VCaP (cell line): Measurements from ENCODE around the gene LRIF1.

Experiments used
- H3K27ac ChIP-seq: fragments of 450-650 bp; 2 replicates; pipeline ENCODE4 v1.5.1; 2017
- TF ChIP-seq, protein P1 (sequence below): fragments of 450-650 bp; conservative IDR thresholded peaks from 2 replicates; pipeline ENCODE4 v1.5.1; 2017; ENCODE audit warnings: mild to moderate bottlenecking, moderate library complexity

The LRIF1 gene

DNA sequence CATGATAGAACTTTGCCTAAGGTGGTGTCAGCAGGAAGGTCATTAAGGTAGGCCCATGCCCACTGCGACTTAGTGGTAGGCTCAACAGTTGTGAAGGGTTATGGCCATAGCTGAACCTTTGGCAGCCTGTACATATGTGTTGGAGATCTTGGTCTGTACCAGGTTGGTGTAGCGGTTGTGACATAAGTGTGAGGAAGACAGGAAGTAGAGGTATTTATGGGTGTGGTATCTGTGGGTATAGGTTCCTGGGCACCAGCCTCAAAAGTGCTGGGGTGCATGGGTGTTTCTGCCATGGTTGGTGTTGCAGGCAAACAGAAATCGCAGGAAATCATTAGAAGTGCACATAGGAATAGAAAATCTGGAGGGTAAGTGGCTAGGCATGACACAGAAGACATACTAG, 18.6 kb upstream of the LRIF1 start:
- H3K27ac ChIP-seq = no peak overlapping the region
- TF ChIP-seq, protein P1, sequence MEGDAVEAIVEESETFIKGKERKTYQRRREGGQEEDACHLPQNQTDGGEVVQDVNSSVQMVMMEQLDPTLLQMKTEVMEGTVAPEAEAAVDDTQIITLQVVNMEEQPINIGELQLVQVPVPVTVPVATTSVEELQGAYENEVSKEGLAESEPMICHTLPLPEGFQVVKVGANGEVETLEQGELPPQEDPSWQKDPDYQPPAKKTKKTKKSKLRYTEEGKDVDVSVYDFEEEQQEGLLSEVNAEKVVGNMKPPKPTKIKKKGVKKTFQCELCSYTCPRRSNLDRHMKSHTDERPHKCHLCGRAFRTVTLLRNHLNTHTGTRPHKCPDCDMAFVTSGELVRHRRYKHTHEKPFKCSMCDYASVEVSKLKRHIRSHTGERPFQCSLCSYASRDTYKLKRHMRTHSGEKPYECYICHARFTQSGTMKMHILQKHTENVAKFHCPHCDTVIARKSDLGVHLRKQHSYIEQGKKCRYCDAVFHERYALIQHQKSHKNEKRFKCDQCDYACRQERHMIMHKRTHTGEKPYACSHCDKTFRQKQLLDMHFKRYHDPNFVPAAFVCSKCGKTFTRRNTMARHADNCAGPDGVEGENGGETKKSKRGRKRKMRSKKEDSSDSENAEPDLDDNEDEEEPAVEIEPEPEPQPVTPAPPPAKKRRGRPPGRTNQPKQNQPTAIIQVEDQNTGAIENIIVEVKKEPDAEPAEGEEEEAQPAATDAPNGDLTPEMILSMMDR = no peak

DNA sequence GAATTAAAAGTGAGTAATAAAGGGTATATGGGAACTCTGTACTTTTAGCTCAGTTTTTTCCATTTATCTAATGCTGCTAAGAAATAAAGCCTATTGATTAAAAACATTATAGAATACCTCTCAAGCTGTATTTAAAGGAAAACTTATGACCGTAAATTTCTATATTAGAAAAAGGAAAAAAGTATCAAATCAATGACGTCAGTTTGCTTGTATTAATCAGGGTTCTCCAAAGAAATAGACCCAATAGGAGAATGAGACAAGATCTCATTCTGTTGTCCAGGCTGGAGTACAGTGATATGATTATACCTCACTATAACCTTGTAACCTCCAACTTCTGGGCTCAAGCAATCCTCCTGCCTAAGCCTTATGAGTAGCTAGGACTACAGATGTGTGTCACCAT, 15.4 kb upstream of the LRIF1 start:
- no peak overlapping the region for H3K27ac ChIP-seq
- TF ChIP-seq, protein P1 = no peak

DNA sequence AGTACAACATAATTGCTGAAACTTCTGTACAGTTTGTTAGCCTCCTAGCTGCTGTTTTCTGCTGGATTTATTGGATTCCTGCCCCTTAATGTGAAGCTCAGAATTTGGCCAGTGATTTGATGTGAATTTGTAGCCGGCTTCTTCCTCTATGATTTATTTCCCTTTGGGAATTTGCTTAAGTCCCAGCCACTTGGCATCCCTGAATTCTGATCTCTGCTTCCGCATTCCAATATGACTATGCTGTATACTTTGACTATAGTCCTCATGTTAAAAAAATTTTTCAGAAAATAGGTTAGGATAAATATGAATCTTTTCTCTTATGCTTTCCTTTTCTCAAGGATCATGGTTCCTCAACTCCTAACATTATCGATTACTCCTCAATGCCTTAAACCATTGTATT, 12.4 kb upstream of the LRIF1 start:
- TF ChIP-seq, protein P1 = no peak
- no peak overlapping the region for H3K27ac ChIP-seq

DNA sequence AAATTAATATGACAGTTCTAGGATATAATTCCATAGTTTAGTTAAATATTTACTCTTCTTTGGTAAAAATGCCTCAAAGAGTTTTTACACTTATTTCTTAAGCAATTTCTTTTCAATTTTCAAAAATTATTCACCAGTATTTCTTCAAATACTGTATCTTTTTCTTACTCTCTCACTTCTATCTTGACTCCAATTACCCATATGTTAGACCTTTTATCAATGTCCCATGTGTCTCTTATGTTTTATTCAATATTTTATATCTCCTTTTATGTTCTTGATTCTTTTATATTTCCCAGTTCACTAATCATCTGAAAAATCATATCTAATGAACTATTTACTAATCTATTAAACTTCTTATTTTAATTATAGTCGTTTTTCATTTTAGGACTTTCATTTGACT, 11.5 kb upstream of the LRIF1 start:
- TF ChIP-seq, protein P1 = no peak
- H3K27ac ChIP-seq = no peak overlapping the region

DNA sequence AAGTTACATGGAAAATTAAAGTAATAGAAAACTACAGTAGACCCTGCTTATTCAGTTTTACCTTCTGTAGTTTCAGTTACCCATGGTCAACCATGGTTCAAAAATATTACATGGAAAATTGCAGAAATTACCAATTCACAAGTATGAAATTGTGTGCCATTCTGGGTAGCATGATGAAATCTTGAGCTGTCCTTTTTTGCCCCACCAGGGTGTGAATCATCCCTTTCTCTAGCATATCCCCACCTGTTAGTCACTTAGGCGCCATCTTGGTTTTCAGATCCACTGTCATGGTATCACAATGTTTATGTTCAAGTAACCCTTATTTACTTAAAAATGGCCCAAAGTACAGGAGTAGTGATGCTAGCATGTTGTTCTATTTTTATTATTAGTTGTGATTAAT, 3.5 kb upstream of the LRIF1 start:
- no peak overlapping the region for H3K27ac ChIP-seq
- TF ChIP-seq, protein P1 = no peak

DNA sequence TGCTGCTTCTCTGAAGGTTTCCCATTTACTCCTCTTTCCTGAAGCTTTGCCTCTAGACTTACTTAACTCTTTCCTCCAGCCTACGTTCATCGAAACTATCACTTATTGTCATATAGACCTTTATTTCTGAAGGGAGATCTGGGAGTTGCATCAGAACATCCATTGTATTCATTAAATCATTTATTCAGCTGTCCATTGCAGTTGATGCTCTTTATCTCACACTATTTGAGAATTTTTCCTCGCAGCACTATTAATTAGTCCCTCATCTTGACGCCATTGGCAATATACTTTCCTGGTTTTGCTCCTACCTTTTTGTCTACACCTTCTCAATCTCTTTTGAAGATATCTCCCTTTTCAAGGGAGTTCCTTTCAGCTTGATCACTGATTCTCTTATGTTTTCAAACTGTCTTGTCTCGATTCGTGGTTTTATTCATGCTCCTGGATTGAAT, 757 bp upstream of the LRIF1 start:
- TF ChIP-seq, protein P1 = no peak
- peak overlapping the region; percentile 83 for H3K27ac ChIP-seq

DNA sequence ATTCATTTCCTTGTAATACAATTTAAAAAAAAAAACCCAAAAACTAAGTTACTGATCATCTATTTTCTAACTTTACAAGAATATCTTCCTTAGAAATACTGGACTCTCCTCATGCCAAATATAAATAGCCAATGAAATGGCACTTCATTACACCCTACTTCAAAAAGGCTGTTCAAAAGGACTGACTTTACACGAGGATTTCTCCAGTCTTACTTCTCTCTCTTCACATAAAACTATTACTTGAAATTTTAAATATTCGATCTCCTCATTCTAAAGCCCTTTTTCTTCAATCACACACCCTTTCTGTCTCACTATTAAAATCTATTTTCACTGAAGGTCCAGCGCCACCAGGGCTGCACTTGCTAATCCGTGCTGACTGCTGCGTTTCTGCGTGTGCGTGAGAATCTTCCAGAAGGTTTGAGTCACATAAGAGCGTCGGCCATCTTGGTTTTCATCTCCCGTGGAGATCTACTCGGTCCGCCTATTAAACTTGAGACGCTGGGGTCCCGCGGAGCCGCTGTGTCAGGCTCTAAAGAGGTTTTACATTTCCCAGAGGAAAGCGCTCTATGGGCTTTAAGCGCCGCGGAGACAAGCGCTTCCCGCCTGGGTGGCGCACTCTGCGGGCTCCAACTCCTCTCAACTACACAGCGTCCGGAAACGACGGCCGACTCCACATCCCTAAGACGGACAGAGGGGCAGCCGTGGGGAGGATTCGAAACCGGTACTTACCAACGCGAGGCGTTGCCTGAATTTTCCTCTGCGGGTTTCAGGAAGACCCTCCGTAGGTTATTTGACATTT, 631 bp downstream of the LRIF1 start:
- peak overlapping the region; percentile 83 for H3K27ac ChIP-seq
- TF ChIP-seq, protein P1 = no peak; the same call in 1 of the 2 replicates
